Stimulated activated CD4-positive, alpha-beta T cell treated with anti-CD3 and anti-CD28 coated beads, Interleukin-12 subunit alpha, Interleukin-12 subunit beta, amount 100 ng/mL, for 4 hours (primary cell): ENCODE measurements around the gene CNGA2.
"Not testable (repeated sequence)": the region's sequence is repeated elsewhere in the genome, so short reads cannot be mapped to it uniquely, and the experiment has no call there.

Experiments used
- DNase-seq: peaks from one replicate; pipeline ENCODE4 v3.0.0-alpha.2; 2020

Gene CNGA2

GRCh38 chrX:151734446-151734845 lies at the start of gene CNGA2:
Gene CNGA2, plus strand, starts transcription at chrX:151734746. Its CDS starts 3,738 bp downstream, at chrX:151738484.
- DNase-seq = no peak

GRCh38 chrX:151687635-151688034 lies 46.9 kb upstream of the CNGA2 start:
- DNase-seq = no peak

GRCh38 chrX:151688695-151689094 lies 45.9 kb upstream of the CNGA2 start:
- DNase-seq = no peak

- no peak for DNase-seq
Measured at GRCh38 chrX:151692825-151693224, 41.7 kb upstream of the CNGA2 start.

- DNase-seq = no peak
Measured at GRCh38 chrX:151694121-151694520, 40.4 kb upstream of the CNGA2 start.

- DNase-seq = no peak
Measured at GRCh38 chrX:151694661-151695582, 39.6 kb upstream of the CNGA2 start, which contains the start of gene PRRG3. Gene PRRG3, plus strand, starts transcription at chrX:151695458. Its CDS starts 3,357 bp downstream, at chrX:151698815.

- DNase-seq = no peak
Measured at GRCh38 chrX:151695583-151696340, 38.8 kb upstream of the CNGA2 start.

GRCh38 chrX:151697082-151697481 lies 37.5 kb upstream of the CNGA2 start:
- not testable (repeated sequence) for DNase-seq

GRCh38 chrX:151697522-151697921 lies 37.0 kb upstream of the CNGA2 start:
- DNase-seq = no peak

- no peak for DNase-seq
Measured at GRCh38 chrX:151698485-151698884, 36.1 kb upstream of the CNGA2 start.

GRCh38 chrX:151699746-151700145 lies 34.8 kb upstream of the CNGA2 start:
- DNase-seq = no peak

- no peak for DNase-seq
Measured at GRCh38 chrX:151700581-151700980, 34.0 kb upstream of the CNGA2 start.

- no peak for DNase-seq
Measured at GRCh38 chrX:151701071-151701470, 33.5 kb upstream of the CNGA2 start.

GRCh38 chrX:151701531-151701930 lies 33.0 kb upstream of the CNGA2 start:
- DNase-seq = no peak

- DNase-seq = no peak
Measured at GRCh38 chrX:151702026-151702714, 32.4 kb upstream of the CNGA2 start.

- DNase-seq = no peak
Measured at GRCh38 chrX:151702741-151703340, 31.7 kb upstream of the CNGA2 start.

GRCh38 chrX:151703487-151703886 lies 31.1 kb upstream of the CNGA2 start:
- DNase-seq = no peak

GRCh38 chrX:151704041-151704663 lies 30.4 kb upstream of the CNGA2 start:
- no peak for DNase-seq

- DNase-seq = no peak
Measured at GRCh38 chrX:151708821-151709220, 25.7 kb upstream of the CNGA2 start.

GRCh38 chrX:151710457-151710856 lies 24.1 kb upstream of the CNGA2 start:
- no peak for DNase-seq

GRCh38 chrX:151711154-151711553 lies 23.4 kb upstream of the CNGA2 start:
- no peak for DNase-seq

GRCh38 chrX:151711787-151712186 lies 22.8 kb upstream of the CNGA2 start:
- no peak for DNase-seq
